Adrenal gland (tissue), 12 donors: ENCODE measurements around the gene ARHGAP35. TPM values are rescaled to one million over a fixed set of nuclear protein-coding genes. Genes with fewer than 3 reads are reported as not detected.
A peak's percentile ranks its signal among the peaks of the same experiment; 100 is the strongest.

Experiments used
- DNase-seq, 7 donors: peaks; one replicate each; pipeline ENCODE4 v3.0.0-alpha.2; 2019 to 2020
- H3K27ac ChIP-seq, 5 donors: fragments of 200-600 bp; sonication (generic) in 4 of 5; 1 replicate in 3 of 5; 2 replicates in 2 of 5; pipeline versions ENCODE4 v1.5.1 to v1.8.0; 2016 to 2020; ENCODE audit warnings: mild to moderate bottlenecking in 1 of 5
- H3K27me3 ChIP-seq: fragments of 200-600 bp; 2 replicates; pipeline ENCODE4 v1.8.0; 2021
- H3K36me3 ChIP-seq, 2 donors: fragments of 200-600 bp; replicated peaks in 1 of 2; 1 replicate in 1 of 2; 2 replicates in 1 of 2; pipeline versions ENCODE4 v1.5.1 to v1.8.0; 2018 to 2022
- H3K4me1 ChIP-seq, 2 donors: fragments of 200-600 bp; replicated peaks in 1 of 2; 1 replicate in 1 of 2; 2 replicates in 1 of 2; pipeline versions ENCODE4 v1.5.1 to v1.8.0; 2018 to 2021
- H3K4me3 ChIP-seq, 4 donors: fragments of 200-600 bp; sonication (generic) in 3 of 4; one replicate each; pipeline ENCODE4 v1.5.1; 2016 to 2018
- H3K9me3 ChIP-seq, 3 donors: fragments of 200-600 bp; sonication (generic) in 1 of 3; replicated peaks in 1 of 3; 1 replicate in 2 of 3; 2 replicates in 1 of 3; pipeline versions ENCODE4 v1.5.1 to v1.8.0; 2016 to 2021
- CTCF ChIP-seq, 6 experiments: fragments of 450-650 bp in 4 of 6; fragments of 200-600 bp in 2 of 6; sonication (generic) in 1 of 6; IDR thresholded peaks; 1 replicate in 5 of 6; 2 replicates in 1 of 6; pipeline versions ENCODE4 v1.5.1 to v1.8.0; 2016 to 2021; ENCODE audit warnings: antibody characterized with exemption in 6 of 6, mild to moderate bottlenecking in 2 of 6, moderate library complexity in 1 of 6
- POLR2A ChIP-seq, 2 donors: fragments of 450-650 bp; IDR thresholded peaks; one replicate each; pipeline ENCODE4 v1.6.1; 2017; ENCODE audit warnings: antibody characterized with exemption in 2 of 2, mild to moderate bottlenecking in 2 of 2, moderate library complexity in 1 of 2
- WGBS, 4 donors: extraction: QIAGEN DNeasy Blood & Tissue Kit in 2 of 4; methylation state at CpG; one replicate each; pipeline versions ENCODE4 v1.1.5 to v1.1.7; 2013 to 2017; 5-methylcytosine and 5-hydroxymethylcytosine counted together
- intact Hi-C, 2 donors: fragments of 100-400 bp; cut with DNase I; formaldehyde crosslinking; loops; one replicate each; pipeline versions ENCODE4 v1.14.1 to v1.15.0; 2022 to 2023
- polyA plus RNA-seq, 3 donors: library from polyadenylated mRNA; stranded (reverse); fragments of 200-250 nt in 2 of 3; fragments of 350-450 nt in 1 of 3; fragmentation: Illumina TruSeq in 1 of 3; extraction: RNeasy Lipid Tissue Mini Kit (QIAGEN cat#74804) in 1 of 3; gene quantifications; one replicate each; pipeline ENCODE4 v1.2.3, GENCODE V29; 2013 to 2014
- total RNA-seq, 9 donors: library from RNA; depleted of rRNA in 4 of 9; stranded (reverse); fragments of >200 nt in 4 of 9; fragments of 120-200 nt in 1 of 9; fragmentation: NEBNext Ultra II Directional in 1 of 9; extraction: Animal tissue kit (Norgen Biotek cat#: 25700) in 1 of 9; gene quantifications; one replicate each; pipeline versions ENCODE4 v1.1.0 to v1.2.4, GENCODE V29; 2013 to 2023
- donor health status: healthy with polysubstance abuse.
- donor health status: Bipolar disorder and iron deficiency.
- donor health status: DM: yes; HTN: yes; CAD: no.
- donor health status: DM: no; HTN: no; CAD: no.
- donor health status: DM: no; HTN: no; CAD: no.
- donor health status: DM: yes; HTN: yes; CAD: no.

ARHGAP35 gene
- total and polyA plus RNA-seq, 12 donors: 7.0 to 48.3 (median 38.9) TPM

- WGBS, 4 donors: 59 to 74% (median 72%) methylated on average over 9 of the region's 9 CpGs
- peaks cover 0 to 48% of the 10 kb centered on the region in 2 donors for H3K36me3 ChIP-seq
- H3K27me3 ChIP-seq: no peaks in the 10 kb centered on the region
- H3K9me3 ChIP-seq: no peaks in the 10 kb centered on the region
- no peak overlapping the region for H3K4me3 ChIP-seq
- no peak overlapping the region for H3K27ac ChIP-seq
- intact Hi-C loops: loop anchor here in 1 of 2 donors (5.0 kb wide), 1 partner anchor 87 kb away; no protein-coding TSS in a partner anchor
- no peak for TF ChIP-seq CTCF (IDR thresholded peaks at IDR 0.05)
- TF ChIP-seq POLR2A (IDR thresholded peaks at IDR 0.05): no peak
- H3K4me1 ChIP-seq: peaks cover 0 to 19% of the 10 kb centered on the region in 2 donors
- no peak for DNase-seq
These were observed 16.7 kb upstream of the ARHGAP35 start for GRCh38 chr19:46844067-46844489.

GRCh38 chr19:46845959-46846459, 14.8 kb upstream of the ARHGAP35 start:
- no peaks in the 10 kb centered on the region for H3K27me3 ChIP-seq
- H3K4me1 ChIP-seq: peaks cover 10 to 25% of the 10 kb centered on the region in 2 donors
- intact Hi-C loops: no loop called here
- TF ChIP-seq POLR2A (IDR thresholded peaks at IDR 0.05) (no peak), CTCF (IDR thresholded peaks at IDR 0.05) (no peak)
- H3K9me3 ChIP-seq: no peaks in the 10 kb centered on the region
- DNase-seq: peak in 1 of 7 donors; percentile 23
- H3K4me3 ChIP-seq: no peak overlapping the region
- WGBS, 4 donors: 82 to 87% (median 84%) methylated on average over 15 to 19 of the region's 19 CpGs
- H3K27ac ChIP-seq: no peak overlapping the region
- H3K36me3 ChIP-seq: peaks cover 0 to 38% of the 10 kb centered on the region in 2 donors

GRCh38 chr19:46847528-46847927, 13.3 kb upstream of the ARHGAP35 start:
- no peaks in the 10 kb centered on the region for H3K27me3 ChIP-seq
- 86 to 89% (median 87%) methylated on average over 11 of the region's 11 CpGs for WGBS, 4 donors
- peaks cover 10 to 12% of the 10 kb centered on the region in 2 donors for H3K4me1 ChIP-seq
- no peaks in the 10 kb centered on the region for H3K9me3 ChIP-seq
- TF ChIP-seq CTCF (IDR thresholded peaks at IDR 0.05) (no peak), POLR2A (IDR thresholded peaks at IDR 0.05) (no peak)
- DNase-seq: peak in 1 of 7 donors; percentile 49
- peaks cover 0 to 31% of the 10 kb centered on the region in 2 donors for H3K36me3 ChIP-seq
- intact Hi-C loops: no loop called here
- no peak overlapping the region for H3K27ac ChIP-seq
- no peak overlapping the region for H3K4me3 ChIP-seq

- peaks cover 0 to 23% of the 10 kb centered on the region in 2 donors for H3K36me3 ChIP-seq
- peaks cover 10 to 12% of the 10 kb centered on the region in 2 donors for H3K4me1 ChIP-seq
- DNase-seq: peak in 1 of 7 donors; percentile 45
- H3K4me3 ChIP-seq: no peak overlapping the region
- WGBS, 4 donors: 76 to 90% (median 82%) methylated on average over 2 of the region's 2 CpGs
- no peaks in the 10 kb centered on the region for H3K9me3 ChIP-seq
- intact Hi-C loops: no loop called here
- TF ChIP-seq CTCF (IDR thresholded peaks at IDR 0.05) (no peak), POLR2A (IDR thresholded peaks at IDR 0.05) (no peak)
- H3K27me3 ChIP-seq: no peaks in the 10 kb centered on the region
- peak overlapping the region in 2 of 5 donors; percentile 91 to 97 for H3K27ac ChIP-seq
These were observed 12.4 kb upstream of the ARHGAP35 start for GRCh38 chr19:46848389-46848788.
